B cell (primary cell): Measurements from ENCODE around the gene PRR33.

Source experiments
- EZH2 ChIP-seq: IDR thresholded peaks from 2 replicates; pipeline ENCODE4 v1.6.1; 2012; ENCODE audit warnings: borderline replicate concordance, low read depth, mild to moderate bottlenecking, moderate library complexity, low read length; ENCODE audit not compliant: insufficient read depth, poor library complexity, severe bottlenecking
- TF ChIP-seq, protein P1 (sequence below): fragments of 200-600 bp; IDR thresholded peaks from one replicate; pipeline ENCODE4 v1.8.0; 2022; ENCODE audit warnings: antibody characterized with exemption, mild to moderate bottlenecking

DNA sequence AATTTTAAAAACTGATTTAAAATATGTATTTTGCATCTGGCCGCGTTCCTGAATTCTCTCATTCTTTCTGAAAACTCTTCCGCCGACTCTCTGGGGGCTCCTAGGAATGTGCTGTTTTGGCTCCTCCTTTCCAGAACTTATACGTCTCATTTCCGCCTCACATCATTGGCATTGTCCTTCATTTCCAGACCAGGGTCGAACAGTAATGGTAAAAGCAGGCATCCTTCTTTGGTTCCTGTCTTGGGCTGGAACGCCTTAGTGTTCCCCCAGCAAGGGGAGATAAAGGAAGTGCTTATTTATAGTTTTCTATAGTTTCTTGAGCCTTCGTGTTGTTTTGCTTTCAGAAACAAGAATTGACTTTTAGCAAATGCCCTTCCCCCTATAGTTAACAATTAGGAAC lies 16.9 kb upstream of the PRR33 start:
- TF ChIP-seq, protein P1, sequence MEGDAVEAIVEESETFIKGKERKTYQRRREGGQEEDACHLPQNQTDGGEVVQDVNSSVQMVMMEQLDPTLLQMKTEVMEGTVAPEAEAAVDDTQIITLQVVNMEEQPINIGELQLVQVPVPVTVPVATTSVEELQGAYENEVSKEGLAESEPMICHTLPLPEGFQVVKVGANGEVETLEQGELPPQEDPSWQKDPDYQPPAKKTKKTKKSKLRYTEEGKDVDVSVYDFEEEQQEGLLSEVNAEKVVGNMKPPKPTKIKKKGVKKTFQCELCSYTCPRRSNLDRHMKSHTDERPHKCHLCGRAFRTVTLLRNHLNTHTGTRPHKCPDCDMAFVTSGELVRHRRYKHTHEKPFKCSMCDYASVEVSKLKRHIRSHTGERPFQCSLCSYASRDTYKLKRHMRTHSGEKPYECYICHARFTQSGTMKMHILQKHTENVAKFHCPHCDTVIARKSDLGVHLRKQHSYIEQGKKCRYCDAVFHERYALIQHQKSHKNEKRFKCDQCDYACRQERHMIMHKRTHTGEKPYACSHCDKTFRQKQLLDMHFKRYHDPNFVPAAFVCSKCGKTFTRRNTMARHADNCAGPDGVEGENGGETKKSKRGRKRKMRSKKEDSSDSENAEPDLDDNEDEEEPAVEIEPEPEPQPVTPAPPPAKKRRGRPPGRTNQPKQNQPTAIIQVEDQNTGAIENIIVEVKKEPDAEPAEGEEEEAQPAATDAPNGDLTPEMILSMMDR: no peak
- no peak for TF ChIP-seq EZH2
